ENCODE data around the gene LASP1NB.

The LASP1NB gene

DNA sequence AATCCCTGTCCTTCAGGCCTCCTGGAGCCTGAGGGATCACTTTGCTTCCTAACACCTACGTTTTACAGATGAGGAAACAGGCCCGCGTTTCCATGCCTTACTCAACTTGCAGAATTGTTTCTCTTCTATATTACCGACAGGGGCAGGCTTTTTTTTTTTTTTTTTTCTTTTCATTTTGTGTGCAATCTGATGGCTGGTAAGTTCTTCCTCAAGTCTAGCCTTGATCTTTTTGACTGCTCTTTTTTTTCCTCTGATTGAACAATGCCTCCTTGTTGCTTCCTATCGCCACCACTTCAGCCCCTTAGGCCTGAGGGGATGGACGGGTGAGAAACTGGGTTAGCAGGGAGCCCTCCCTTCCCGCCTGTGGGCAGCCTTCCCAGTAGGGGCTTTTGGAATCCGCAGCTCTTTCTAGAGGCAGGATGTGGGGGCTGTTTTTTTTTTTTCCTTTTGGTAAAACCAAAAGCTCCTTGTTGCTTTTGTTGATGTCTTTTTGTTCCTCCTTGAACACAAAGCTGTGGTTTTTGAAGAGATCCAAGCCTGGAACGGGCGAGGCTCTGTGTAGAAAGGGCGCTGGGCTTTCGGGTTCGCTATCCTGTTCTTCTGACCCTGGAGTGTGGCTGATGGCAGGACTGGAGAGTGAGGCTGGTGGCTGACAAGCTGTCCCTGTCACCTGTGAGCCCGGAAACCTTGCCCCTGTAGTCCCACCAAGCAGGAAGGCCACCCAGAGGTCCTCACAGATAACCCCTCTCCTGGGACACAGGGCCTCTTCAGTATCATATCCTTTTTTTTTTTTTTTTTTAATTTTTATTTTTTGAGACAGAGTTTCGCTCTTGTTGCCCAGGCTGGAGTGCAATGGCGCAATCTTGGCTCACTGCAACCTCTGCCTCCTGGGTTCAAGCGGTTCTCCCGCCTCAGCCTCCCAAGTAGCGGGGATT, 41.6 kb upstream of the LASP1NB start:
- DNase-seq = no peak
- intact Hi-C loops (cut with DNase I) = loop anchor here (10.0 kb wide), 1 partner anchor 271 kb away; the partner anchor contains the start of gene PLXDC1
- H3K4me1 ChIP-seq = peaks cover 46% of the 10 kb centered on the region
- H3K36me3 ChIP-seq = no peaks in the 10 kb centered on the region
- H3K9me3 ChIP-seq = no peaks in the 10 kb centered on the region
- H3K27ac ChIP-seq = peak overlapping the region; percentile 46
- no peaks in the 10 kb centered on the region for H3K27me3 ChIP-seq
- H3K9ac ChIP-seq (ENCODE audit: low read depth in 2 of 2, low read length in 2 of 2) = peak overlapping the region in 1 of 2 donors; percentile 6
- H3K4me3 ChIP-seq = no peak overlapping the region
- TF ChIP-seq, protein P1, sequence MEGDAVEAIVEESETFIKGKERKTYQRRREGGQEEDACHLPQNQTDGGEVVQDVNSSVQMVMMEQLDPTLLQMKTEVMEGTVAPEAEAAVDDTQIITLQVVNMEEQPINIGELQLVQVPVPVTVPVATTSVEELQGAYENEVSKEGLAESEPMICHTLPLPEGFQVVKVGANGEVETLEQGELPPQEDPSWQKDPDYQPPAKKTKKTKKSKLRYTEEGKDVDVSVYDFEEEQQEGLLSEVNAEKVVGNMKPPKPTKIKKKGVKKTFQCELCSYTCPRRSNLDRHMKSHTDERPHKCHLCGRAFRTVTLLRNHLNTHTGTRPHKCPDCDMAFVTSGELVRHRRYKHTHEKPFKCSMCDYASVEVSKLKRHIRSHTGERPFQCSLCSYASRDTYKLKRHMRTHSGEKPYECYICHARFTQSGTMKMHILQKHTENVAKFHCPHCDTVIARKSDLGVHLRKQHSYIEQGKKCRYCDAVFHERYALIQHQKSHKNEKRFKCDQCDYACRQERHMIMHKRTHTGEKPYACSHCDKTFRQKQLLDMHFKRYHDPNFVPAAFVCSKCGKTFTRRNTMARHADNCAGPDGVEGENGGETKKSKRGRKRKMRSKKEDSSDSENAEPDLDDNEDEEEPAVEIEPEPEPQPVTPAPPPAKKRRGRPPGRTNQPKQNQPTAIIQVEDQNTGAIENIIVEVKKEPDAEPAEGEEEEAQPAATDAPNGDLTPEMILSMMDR (IDR thresholded peaks at IDR 0.05) = no peak

- H3K36me3 ChIP-seq = no peaks in the 10 kb centered on the region
- DNase-seq = no peak
- H3K9me3 ChIP-seq = no peaks in the 10 kb centered on the region
- peak overlapping the region in 1 of 2 donors; percentile 59 for H3K9ac ChIP-seq (ENCODE audit: low read depth in 2 of 2, low read length in 2 of 2)
- H3K27me3 ChIP-seq = no peaks in the 10 kb centered on the region
- TF ChIP-seq, protein P1 (IDR thresholded peaks at IDR 0.05) = no peak
- H3K4me3 ChIP-seq = no peak overlapping the region
- peaks cover 39% of the 10 kb centered on the region for H3K4me1 ChIP-seq
- intact Hi-C loops (cut with DNase I) = loop anchor here (10.0 kb wide), 1 partner anchor 270 kb away; the partner anchor contains the start of gene PLXDC1
- peak overlapping the region; percentile 46 for H3K27ac ChIP-seq
Measured at GRCh38 chr17:38885044-38885727, 40.2 kb upstream of the LASP1NB start.

DNA sequence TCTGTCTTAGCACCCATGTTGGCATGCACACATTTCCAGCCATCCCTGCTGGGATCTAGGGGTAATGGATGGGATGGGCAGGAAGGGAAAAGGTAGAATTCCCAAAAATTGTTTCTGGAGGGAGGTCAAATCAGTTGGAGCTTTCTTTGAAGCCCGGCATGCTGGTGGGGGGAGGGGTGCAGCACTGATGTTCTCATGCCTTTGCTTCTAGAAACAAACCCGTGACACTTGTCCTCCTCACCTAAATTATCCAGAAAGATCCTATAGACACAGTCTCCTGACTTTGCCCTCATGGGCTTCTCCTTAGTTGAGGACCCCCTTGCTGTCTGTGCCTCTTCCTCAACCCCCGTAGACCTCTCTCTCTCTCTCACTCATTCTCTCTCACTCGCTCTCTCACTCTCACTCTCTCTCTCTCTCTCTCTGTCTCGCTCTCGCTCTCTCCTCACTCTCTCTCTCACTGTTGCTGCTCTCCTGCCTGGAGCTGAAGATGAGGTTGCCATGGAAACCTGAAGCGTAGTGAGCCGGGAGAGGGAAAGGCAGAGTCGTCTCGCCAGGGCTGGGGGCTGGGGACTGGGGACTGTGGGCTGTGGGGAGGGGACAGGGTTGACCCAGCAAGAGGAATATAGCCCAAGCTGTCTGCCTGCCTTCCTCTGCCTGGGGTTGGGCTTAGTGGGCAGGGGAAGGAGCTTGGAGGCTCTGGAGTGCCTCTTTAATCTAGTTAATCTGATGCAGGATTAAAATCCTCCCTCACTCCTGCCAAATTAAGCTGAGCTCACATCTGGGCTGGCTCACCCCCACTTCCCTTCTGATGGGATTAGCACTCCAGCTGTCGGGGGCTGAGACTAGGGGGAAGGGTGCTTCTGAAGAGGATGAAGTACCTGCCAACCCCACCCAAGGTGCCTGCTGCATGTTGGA, 39.4 kb upstream of the LASP1NB start:
- Histone ChIP-seq H3K4me1 (peaks cover 35% of the 10 kb centered on the region), H3K9ac (ENCODE audit: low read depth in 2 of 2, low read length in 2 of 2) (peak overlapping the region; percentile 1 to 59), H3K9me3 (no peaks in the 10 kb centered on the region), H3K27ac (peak overlapping the region; percentile 30), H3K27me3 (no peaks in the 10 kb centered on the region), H3K36me3 (no peaks in the 10 kb centered on the region), H3K4me3 (no peak overlapping the region)
- TF ChIP-seq, protein P1 (IDR thresholded peaks at IDR 0.05) = no peak
- DNase-seq = no peak
- intact Hi-C loops (cut with DNase I) = loop anchor here (10.0 kb wide), 1 partner anchor 269 kb away; the partner anchor contains the start of gene PLXDC1

GRCh38 chr17:38886643-38887010, 38.8 kb upstream of the LASP1NB start:
- H3K4me1 ChIP-seq = peaks cover 35% of the 10 kb centered on the region
- no peaks in the 10 kb centered on the region for H3K36me3 ChIP-seq
- H3K9me3 ChIP-seq = no peaks in the 10 kb centered on the region
- H3K4me3 ChIP-seq = no peak overlapping the region
- intact Hi-C loops (cut with DNase I) = loop anchor here (10.0 kb wide), 1 partner anchor 268 kb away; the partner anchor contains the start of gene PLXDC1
- TF ChIP-seq, protein P1 (IDR thresholded peaks at IDR 0.05) = no peak
- peak; percentile 68 for DNase-seq
- peak overlapping the region; percentile 30 for H3K27ac ChIP-seq
- H3K27me3 ChIP-seq = no peaks in the 10 kb centered on the region
- H3K9ac ChIP-seq (ENCODE audit: low read depth in 2 of 2, low read length in 2 of 2) = peak overlapping the region in 1 of 2 donors; percentile 59
